HG03520 (cell line): ENCODE data around the gene NR1D1.

Experiments used
- ATAC-seq: cut with Tn5 transposase; IDR thresholded peaks from one replicate; pipeline ENCODE4 v1.9.1; 2021; ENCODE audit warnings: mild to moderate bottlenecking, moderate library complexity; ENCODE audit not compliant: unreplicated experiment

The NR1D1 gene

DNA sequence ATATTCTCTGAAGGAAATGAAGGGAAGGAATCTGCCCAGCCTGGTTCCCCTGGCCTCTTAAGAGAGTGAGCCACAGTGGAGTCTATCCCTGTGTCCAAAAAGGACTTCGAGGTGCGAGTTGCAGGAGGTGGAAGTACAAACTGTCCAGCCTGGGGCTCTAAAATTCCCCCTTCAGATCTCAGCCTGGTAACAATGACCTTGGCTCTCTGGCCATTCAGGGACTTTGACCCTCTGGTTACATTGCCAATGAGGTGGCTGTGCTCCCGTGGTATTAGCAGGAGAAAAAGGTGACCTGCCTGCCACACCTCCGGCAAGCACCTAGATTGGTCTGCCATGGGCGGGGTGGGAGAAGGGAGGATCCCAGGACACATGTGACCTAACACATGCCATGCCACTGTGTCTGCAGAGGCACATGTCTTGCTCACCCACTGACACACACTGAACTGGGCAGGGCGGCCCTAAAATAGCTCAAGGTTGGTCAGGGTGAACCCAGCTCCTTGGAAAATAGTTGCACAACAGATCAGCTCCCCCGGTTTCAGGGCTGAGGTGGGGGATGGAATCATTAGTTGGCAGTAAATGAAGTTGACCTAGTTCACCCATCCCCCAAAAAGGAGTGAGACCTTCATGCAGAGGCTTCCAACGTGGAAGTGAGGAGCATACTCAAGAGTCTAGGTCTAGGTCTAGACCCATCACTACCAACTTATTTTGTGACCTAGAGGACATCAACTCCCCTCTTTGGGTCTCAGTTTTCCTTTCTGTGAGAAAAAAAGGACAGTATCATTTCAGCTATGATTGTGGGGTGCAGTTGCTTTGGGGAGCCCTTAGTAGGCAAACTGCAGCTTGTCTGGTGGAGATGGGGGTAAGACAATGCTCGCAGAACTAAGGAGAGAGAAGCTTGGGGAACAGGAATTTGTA lies 2.2 kb downstream of the NR1D1 start:
- ATAC-seq, result no peak

DNA sequence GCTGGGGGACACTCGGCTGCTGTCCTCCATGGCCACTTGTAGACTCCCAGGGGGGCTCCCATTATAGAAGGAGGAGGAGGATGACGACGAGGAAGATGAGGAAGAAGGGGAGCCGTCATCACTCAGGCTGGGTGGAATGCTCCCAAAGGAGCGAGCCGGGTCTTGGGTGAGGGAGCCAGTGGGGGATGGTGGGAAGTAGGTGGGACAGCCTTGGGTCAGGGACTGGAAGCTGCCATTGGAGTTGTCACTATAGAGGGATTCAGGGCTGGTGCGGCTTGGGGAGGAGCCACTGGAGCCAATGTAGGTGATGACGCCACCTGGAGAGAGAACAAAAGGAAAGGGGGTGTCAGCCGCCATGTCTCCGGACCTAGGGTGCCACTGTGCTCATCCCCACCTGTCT lies 3.3 kb downstream of the NR1D1 start:
- no peak for ATAC-seq

- peak; percentile 35 for ATAC-seq
Observed at GRCh38 chr17:40095944-40096791, 4.2 kb downstream of the NR1D1 start.

GRCh38 chr17:40095351-40095943 lies 4.9 kb downstream of the NR1D1 start:
- ATAC-seq, result no peak

- no peak for ATAC-seq
Observed at GRCh38 chr17:40094874-40095273, 5.5 kb downstream of the NR1D1 start.

DNA sequence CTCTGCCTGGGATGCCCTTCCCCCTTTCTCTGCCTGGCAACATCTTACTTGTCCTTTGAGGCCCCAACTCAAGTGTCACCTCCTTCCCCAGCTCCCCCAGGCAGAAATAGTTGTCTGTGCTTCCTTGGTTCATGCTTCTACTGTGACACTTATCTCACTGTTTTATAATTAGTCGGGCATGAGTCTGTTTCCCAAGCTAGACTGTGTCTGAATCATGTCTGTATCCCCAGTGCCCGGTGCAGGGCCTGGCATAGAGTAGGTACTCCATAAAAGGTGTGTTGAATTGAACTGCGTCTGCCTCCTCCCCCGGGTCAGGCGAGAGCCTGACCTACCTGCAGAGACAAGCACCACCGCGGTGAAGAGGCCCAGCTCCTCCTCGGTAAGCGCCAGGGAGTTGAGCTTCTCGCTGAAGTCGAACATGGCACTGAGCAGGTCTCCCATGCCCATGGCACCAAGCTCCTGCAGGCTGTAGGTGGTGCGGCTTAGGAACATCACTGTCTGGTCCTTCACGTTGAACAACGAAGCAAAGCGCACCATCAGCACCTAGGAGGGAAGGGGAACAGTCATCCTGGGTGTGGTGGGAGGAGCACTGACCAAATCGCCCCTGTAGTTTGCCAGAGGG lies 6.7 kb downstream of the NR1D1 start:
- ATAC-seq, result no peak

GRCh38 chr17:40093005-40093579 lies 7.3 kb downstream of the NR1D1 start:
- no peak for ATAC-seq

DNA sequence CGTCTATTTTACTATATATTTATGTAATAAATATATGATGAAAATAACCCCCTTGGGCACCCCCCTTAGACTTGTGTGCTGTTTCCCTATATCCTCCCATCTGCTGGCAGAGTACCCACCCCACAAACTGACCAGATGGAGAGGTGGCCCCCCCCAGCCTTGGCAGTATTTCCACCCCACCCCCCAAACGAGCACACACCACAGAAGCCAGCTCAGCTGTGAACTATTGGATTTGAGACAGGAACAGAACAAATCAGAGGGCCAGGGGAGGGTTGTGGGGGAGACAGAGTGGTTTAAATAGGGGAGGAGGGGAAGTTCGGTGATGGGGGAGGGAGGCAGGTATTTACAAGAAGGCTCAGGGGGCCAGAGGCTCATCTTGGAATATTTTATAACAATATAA lies 7.8 kb downstream of the NR1D1 start:
- ATAC-seq, result no peak

- ATAC-seq, result no peak
Observed at GRCh38 chr17:40091691-40092397, 8.5 kb downstream of the NR1D1 start.

DNA sequence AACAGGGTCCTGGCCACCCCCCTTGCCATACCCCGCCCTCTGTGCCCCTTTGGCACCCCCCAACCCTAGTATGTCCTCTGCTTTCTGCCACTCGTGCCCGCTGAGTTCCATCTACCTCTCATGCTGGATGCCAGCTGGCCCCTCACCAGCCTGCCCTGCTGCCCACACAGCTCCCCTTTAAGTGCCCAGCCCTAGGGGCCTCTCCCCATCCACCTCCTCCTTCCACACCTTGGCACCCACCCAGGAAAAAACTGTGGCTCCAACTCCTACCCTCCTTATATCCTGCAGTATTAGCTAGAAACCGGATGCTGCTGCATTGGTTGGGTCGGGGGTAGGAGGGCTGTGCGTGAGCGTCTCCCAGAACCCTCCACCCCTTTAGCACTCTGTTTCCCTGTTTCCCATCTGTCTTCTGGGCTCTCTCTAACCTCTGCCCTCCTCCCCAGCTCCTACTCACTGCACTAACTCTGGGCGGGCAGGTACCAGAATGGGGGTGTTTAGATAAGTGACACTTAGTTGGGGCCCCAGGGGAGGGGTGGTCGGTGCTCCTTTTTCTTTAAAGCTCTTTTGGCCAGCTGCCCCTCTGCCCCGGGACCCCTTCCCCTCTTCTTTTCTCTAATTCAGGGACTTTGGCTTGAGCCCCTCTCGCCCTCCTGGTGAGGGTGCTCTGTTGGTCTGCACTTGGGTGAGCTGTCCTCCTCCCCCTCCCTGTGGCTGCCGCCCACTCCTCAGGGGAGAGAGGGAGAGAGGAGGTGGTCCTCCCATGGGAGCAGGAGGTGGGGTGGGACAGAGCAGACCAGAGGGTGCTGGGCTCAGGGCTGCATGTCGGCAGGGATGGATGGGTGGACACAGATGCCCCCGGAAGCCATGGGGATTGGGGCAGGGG lies 9.9 kb downstream of the NR1D1 start:
- no peak for ATAC-seq

DNA sequence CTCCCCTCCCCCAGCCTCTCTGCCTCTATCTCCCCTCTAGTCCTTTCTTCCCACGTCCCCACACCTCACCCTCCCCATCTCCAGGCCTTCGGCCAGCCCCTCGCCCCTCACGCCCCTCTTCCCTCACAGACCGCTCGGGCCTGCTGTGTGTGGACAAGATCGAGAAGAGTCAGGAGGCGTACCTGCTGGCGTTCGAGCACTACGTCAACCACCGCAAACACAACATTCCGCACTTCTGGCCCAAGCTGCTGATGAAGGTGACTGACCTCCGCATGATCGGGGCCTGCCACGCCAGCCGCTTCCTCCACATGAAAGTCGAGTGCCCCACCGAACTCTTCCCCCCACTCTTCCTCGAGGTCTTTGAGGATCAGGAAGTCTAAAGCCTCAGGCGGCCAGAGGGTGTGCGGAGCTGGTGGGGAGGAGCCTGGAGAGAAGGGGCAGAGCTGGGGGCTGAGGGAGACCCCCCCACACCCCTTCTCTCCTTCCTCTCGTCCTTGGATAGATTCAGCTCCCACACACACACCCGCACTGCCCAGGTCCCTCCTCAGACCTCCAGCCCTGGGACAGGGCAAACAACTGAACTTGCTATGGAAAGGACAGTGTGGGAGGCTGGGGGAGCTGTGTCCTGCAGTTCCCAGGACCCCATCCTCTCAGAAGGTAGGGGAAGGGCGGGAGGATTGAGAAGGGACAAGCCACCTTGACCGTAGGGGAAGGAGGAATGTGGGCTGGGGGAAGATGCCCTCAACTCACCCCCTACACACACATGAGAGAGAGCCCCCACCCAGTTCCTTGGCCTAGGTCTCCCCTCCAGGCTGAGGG lies 11.1 kb downstream of the NR1D1 start:
- ATAC-seq, result no peak

DNA sequence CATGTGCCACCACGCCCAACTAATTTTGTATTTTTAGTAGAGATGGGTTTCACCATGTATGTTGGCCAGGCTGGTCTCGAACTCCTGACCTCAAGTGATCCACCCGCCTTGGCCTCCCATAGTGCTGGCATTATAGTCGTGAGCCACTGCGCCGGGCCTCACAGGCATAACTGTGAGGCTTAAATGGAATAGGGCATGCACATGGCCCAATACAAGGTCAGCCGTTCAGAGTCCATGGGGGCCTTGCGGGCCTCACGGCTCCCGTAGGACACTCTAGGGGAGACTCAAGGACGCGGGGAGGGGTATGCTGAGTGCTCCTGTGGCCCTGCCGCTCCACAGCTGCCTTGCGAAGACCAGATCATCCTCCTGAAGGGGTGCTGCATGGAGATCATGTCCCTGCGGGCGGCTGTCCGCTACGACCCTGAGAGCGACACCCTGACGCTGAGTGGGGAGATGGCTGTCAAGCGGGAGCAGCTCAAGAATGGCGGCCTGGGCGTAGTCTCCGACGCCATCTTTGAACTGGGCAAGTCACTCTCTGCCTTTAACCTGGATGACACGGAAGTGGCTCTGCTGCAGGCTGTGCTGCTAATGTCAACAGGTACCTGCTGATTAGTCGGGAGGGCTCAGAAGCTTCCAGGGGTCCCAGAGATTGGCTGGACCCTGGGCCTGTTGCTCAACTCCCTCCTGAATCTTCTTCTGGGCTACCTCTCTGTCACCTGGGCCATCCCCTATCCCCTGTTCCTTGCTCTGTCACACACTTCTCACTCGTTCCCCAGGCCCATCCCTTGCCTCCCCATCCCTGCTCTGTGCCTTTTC lies 12.3 kb downstream of the NR1D1 start:
- ATAC-seq, result no peak

DNA sequence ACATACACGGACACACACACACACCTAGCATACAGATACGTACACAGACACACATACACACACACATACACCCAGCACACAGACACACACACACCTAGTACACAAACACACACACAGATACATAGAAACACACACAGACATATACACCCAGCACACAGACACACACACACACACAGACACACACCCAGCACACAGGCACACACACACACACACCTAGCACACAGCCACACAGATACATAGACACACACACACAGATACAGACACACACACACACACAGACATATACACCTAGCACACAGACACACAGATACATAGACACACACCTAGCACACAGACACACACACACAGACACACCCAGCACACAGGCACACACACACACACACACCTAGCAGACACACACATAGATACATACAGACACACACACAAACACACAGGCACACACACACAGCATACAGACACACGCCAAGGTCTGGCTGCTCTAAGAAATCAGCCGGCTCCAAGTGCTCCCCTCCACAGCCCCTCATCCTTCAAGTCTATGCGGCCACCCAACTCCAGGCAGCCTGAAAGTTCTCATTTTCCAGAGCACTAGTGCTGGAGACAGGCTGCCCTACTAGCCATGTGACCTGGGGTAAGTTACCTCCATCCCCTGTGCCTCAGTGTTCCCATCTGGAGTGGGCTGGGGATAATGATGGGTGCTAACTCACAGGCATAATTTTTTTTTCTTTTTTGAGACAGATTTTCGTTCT lies 13.2 kb downstream of the NR1D1 start:
- ATAC-seq, result no peak

- no peak for ATAC-seq
Observed at GRCh38 chr17:40086150-40087044, 14.0 kb downstream of the NR1D1 start.

GRCh38 chr17:40084477-40084876 lies 15.9 kb downstream of the NR1D1 start:
- ATAC-seq, result no peak

GRCh38 chr17:40079545-40079944 lies 20.8 kb downstream of the NR1D1 start:
- ATAC-seq, result no peak
